GM23338 (cell line): ENCODE measurements around the gene RIOK3. TPM values are rescaled to one million over a fixed set of nuclear protein-coding genes. Genes with fewer than 3 reads are reported as not detected.

Experiments
- ATAC-seq: fragments of 200-7000 bp; cut with Tn5 transposase; 3 replicates; pipeline ENCODE4 v1.9.1; 2020
- DNase-seq: peaks from one replicate; pipeline ENCODE4 v3.0.0-alpha.2; 2015; ENCODE audit warnings: low spot score
- H2AFZ ChIP-seq: fragments of 200-600 bp; sonication (generic); 2 replicates; pipeline ENCODE4 v1.8.0; 2016; ENCODE audit warnings: antibody characterized with exemption, mild to moderate bottlenecking, moderate library complexity
- H3F3A ChIP-seq: fragments of 200-600 bp; sonication (generic); replicated peaks from 2 replicates; pipeline ENCODE4 v1.8.0; 2017; ENCODE audit warnings: antibody characterized with exemption, mixed run types, low read depth
- H3K27ac ChIP-seq: fragments of 200-600 bp; sonication (generic); 2 replicates; pipeline ENCODE4 v1.6.1; 2016; ENCODE audit warnings: low read depth
- H3K27me3 ChIP-seq: fragments of 200-600 bp; sonication (generic); 2 replicates; pipeline ENCODE4 v1.8.0; 2016; ENCODE audit warnings: mild to moderate bottlenecking, mixed run types, moderate library complexity; ENCODE audit not compliant: insufficient read depth
- H3K36me3 ChIP-seq: fragments of 200-600 bp; sonication (generic); 2 replicates; pipeline ENCODE4 v1.8.0; 2016; ENCODE audit warnings: mild to moderate bottlenecking; ENCODE audit not compliant: insufficient read depth
- H3K4me1 ChIP-seq: fragments of 200-600 bp; sonication (generic); 2 replicates; pipeline ENCODE4 v1.8.0; 2016; ENCODE audit warnings: mild to moderate bottlenecking, moderate library complexity; ENCODE audit not compliant: insufficient read depth
- H3K4me2 ChIP-seq: fragments of 200-600 bp; sonication (generic); 2 replicates; pipeline ENCODE4 v1.7.1; 2017; ENCODE audit warnings: mixed run types
- H3K4me3 ChIP-seq: fragments of 200-600 bp; sonication (generic); 2 replicates; pipeline ENCODE4 v1.6.1; 2016; ENCODE audit warnings: mixed run types
- H3K79me2 ChIP-seq: fragments of 200-600 bp; sonication (generic); replicated peaks from 2 replicates; pipeline ENCODE4 v1.8.0; 2017; ENCODE audit warnings: mild to moderate bottlenecking; ENCODE audit not compliant: insufficient read depth
- H3K9me2 ChIP-seq: fragments of 200-600 bp; sonication (generic); 2 replicates; pipeline ENCODE4 v1.8.0; 2017; ENCODE audit not compliant: insufficient read depth
- H4K20me1 ChIP-seq: fragments of 200-600 bp; sonication (generic); replicated peaks from 2 replicates; pipeline ENCODE4 v1.8.0; 2017; ENCODE audit warnings: mild to moderate bottlenecking; ENCODE audit not compliant: insufficient read depth
- H3K27ac Mint-ChIP-seq: 2 replicates; pipeline ENCODE4 v1.8.0; 2020; ENCODE audit warnings: inconsistent platforms, mild to moderate bottlenecking, moderate library complexity, mixed read lengths
- H3K27me3 Mint-ChIP-seq: 3 replicates; pipeline ENCODE4 v1.8.0; 2022; ENCODE audit warnings: low read depth, mild to moderate bottlenecking, moderate library complexity, mixed read lengths, inconsistent platforms; ENCODE audit not compliant: insufficient read depth, poor library complexity
- H3K36me3 Mint-ChIP-seq: 3 replicates; pipeline ENCODE4 v1.8.0; 2021; ENCODE audit warnings: low read depth, mild to moderate bottlenecking, inconsistent platforms, moderate library complexity, mixed read lengths
- H3K4me1 Mint-ChIP-seq: 3 replicates; pipeline ENCODE4 v1.8.0; 2020; ENCODE audit warnings: mild to moderate bottlenecking, inconsistent platforms, mixed read lengths
- H3K4me3 Mint-ChIP-seq: 3 replicates; pipeline ENCODE4 v1.8.0; 2021; ENCODE audit warnings: moderate library complexity, mild to moderate bottlenecking, inconsistent platforms, mixed read lengths
- H3K9me3 Mint-ChIP-seq: 3 replicates; pipeline ENCODE4 v1.8.0; 2020; ENCODE audit warnings: moderate library complexity, mild to moderate bottlenecking, inconsistent platforms, mixed read lengths
- CREB1 ChIP-seq: fragments of 250-450 bp; sonication (Bioruptor Pico); IDR thresholded peaks from 2 replicates; pipeline ENCODE4 v1.5.0; 2020; ENCODE audit warnings: low read depth, mild to moderate bottlenecking, moderate library complexity
- EZH2 ChIP-seq: fragments of 200-600 bp; sonication (generic); IDR thresholded peaks from one replicate; pipeline ENCODE4 v1.8.0; 2017; ENCODE audit warnings: antibody characterized with exemption, mild to moderate bottlenecking, low read depth; ENCODE audit not compliant: unreplicated experiment
- ZNF331 ChIP-seq: fragments of 250-450 bp; sonication (Bioruptor Pico); IDR thresholded peaks from 2 replicates; pipeline ENCODE4 v1.5.0; 2020; ENCODE audit warnings: low read depth, mild to moderate bottlenecking, moderate library complexity
- polyA plus RNA-seq: library from polyadenylated mRNA; unstranded; fragments of >200 nt; fragmentation: Nextera tagmentation; extraction: Ambion mirVana; gene quantifications from 2 replicates; pipeline ENCODE4 v1.2.1, GENCODE V29; 2016
- total RNA-seq: library from RNA; depleted of rRNA; stranded (reverse); fragments of >200 nt; shearing (Covaris generic); gene quantifications from 2 replicates; pipeline ENCODE4 v1.2.3, GENCODE V29; 2014
- TF ChIP-seq, protein P1 (sequence below): IDR thresholded peaks from 2 replicates; pipeline ENCODE4 v1.6.1; 2016; ENCODE audit warnings: antibody characterized with exemption
- TF ChIP-seq, protein P2 (sequence below): IDR thresholded peaks from one replicate; pipeline ENCODE4 v1.6.1; 2018; ENCODE audit warnings: antibody characterized with exemption; ENCODE audit not compliant: unreplicated experiment
- TF ChIP-seq, protein P3 (sequence below), 2 experiments: fragments of 200-600 bp in 1 of 2; sonication (generic) in 1 of 2; conservative IDR thresholded peaks; 2 replicates each; pipeline versions ENCODE4 v1.5.1 to v1.6.1; 2016 to 2017; ENCODE audit warnings: antibody characterized with exemption in 2 of 2, low read depth in 2 of 2, mild to moderate bottlenecking in 2 of 2, moderate library complexity in 1 of 2

RIOK3 gene
- total and polyA plus RNA-seq, 2 experiments from 2014 or later, result 20.8 to 22.1 TPM

DNA sequence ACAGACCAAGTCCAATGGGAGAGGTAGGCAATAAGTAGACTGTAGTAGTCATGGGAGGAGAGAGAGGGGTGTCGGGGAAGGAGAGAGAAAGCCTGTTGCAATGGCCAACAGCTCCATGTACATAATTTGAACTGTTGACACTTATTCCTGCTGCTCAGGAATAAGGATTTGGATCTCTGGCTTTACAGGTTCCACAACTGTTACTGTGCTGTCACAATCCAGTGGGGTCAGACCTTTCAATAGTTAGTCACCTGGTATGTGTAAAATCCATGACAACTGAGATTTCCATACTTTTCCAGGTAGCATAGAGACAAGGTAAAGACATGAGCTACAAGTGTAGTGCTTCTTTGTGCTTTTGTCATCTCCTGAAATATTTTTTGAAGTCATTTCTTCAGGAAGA, 47.5 kb upstream of the RIOK3 start (continued):
- TF ChIP-seq, protein P1, sequence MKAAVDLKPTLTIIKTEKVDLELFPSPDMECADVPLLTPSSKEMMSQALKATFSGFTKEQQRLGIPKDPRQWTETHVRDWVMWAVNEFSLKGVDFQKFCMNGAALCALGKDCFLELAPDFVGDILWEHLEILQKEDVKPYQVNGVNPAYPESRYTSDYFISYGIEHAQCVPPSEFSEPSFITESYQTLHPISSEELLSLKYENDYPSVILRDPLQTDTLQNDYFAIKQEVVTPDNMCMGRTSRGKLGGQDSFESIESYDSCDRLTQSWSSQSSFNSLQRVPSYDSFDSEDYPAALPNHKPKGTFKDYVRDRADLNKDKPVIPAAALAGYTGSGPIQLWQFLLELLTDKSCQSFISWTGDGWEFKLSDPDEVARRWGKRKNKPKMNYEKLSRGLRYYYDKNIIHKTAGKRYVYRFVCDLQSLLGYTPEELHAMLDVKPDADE, result no peak
- TF ChIP-seq, protein P2, sequence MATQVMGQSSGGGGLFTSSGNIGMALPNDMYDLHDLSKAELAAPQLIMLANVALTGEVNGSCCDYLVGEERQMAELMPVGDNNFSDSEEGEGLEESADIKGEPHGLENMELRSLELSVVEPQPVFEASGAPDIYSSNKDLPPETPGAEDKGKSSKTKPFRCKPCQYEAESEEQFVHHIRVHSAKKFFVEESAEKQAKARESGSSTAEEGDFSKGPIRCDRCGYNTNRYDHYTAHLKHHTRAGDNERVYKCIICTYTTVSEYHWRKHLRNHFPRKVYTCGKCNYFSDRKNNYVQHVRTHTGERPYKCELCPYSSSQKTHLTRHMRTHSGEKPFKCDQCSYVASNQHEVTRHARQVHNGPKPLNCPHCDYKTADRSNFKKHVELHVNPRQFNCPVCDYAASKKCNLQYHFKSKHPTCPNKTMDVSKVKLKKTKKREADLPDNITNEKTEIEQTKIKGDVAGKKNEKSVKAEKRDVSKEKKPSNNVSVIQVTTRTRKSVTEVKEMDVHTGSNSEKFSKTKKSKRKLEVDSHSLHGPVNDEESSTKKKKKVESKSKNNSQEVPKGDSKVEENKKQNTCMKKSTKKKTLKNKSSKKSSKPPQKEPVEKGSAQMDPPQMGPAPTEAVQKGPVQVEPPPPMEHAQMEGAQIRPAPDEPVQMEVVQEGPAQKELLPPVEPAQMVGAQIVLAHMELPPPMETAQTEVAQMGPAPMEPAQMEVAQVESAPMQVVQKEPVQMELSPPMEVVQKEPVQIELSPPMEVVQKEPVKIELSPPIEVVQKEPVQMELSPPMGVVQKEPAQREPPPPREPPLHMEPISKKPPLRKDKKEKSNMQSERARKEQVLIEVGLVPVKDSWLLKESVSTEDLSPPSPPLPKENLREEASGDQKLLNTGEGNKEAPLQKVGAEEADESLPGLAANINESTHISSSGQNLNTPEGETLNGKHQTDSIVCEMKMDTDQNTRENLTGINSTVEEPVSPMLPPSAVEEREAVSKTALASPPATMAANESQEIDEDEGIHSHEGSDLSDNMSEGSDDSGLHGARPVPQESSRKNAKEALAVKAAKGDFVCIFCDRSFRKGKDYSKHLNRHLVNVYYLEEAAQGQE, result no peak
- no peak for TF ChIP-seq CREB1 (CRISPR knock-in tag)
- no peak for TF ChIP-seq EZH2
- no peak for TF ChIP-seq ZNF331 (CRISPR knock-in tag)

DNA sequence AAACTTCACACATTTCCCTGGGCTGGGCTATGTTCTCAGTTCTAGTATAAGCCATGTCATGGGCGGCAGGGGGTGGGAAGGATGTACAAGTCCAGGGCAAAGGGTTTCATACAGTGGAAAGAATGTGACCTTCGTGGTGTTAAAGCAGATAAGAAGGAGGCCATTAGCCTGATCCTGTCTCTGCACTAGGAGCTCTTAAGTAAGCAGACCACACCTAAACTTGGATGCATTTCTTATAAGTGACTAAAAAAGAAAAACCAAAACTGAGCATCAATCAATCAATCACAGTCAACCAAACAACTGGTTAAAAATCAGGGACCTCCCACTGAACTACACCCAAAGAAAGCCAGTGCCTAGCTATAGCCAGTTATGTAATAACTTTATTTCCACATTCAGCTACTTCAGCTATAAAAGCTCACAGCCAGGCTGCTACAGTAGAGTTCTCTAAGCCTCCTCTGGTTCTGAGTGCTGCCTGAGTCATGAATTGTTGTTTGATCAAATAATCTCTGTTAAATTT, 46.8 kb upstream of the RIOK3 start:
- H3K36me3 Mint-ChIP-seq, result 0 out of 3 replicates have a peak, but pooled peaks cover 3% of the 10 kb centered on the region
- ATAC-seq, result no peak

More for the DNA sequence above, 46.8 kb upstream of the RIOK3 start:
- Mint-ChIP-seq H3K27ac (no peak overlapping the region), H3K27me3 (no peaks in the 10 kb centered on the region), H3K9me3 (no peaks in the 10 kb centered on the region), H3K4me1 (peaks cover 12% of the 10 kb centered on the region), H3K4me3 (no peak overlapping the region)
- Histone ChIP-seq H3K4me1 (peaks cover 9% of the 10 kb centered on the region), H2AFZ (no peak overlapping the region), H3K27ac (no peak overlapping the region), H3K27me3 (no peaks in the 10 kb centered on the region), H3K36me3 (no peaks in the 10 kb centered on the region), H3F3A (no peaks in the 10 kb centered on the region), H3K4me3 (no peak overlapping the region), H4K20me1 (no peaks in the 10 kb centered on the region; the same call in 1 of the 2 replicates), H3K9me2 (no peaks in the 10 kb centered on the region), H3K4me2 (no peak overlapping the region), H3K79me2 (no peaks in the 10 kb centered on the region)
- TF ChIP-seq, protein P3, sequence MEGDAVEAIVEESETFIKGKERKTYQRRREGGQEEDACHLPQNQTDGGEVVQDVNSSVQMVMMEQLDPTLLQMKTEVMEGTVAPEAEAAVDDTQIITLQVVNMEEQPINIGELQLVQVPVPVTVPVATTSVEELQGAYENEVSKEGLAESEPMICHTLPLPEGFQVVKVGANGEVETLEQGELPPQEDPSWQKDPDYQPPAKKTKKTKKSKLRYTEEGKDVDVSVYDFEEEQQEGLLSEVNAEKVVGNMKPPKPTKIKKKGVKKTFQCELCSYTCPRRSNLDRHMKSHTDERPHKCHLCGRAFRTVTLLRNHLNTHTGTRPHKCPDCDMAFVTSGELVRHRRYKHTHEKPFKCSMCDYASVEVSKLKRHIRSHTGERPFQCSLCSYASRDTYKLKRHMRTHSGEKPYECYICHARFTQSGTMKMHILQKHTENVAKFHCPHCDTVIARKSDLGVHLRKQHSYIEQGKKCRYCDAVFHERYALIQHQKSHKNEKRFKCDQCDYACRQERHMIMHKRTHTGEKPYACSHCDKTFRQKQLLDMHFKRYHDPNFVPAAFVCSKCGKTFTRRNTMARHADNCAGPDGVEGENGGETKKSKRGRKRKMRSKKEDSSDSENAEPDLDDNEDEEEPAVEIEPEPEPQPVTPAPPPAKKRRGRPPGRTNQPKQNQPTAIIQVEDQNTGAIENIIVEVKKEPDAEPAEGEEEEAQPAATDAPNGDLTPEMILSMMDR (conservative IDR thresholded peaks at IDR 0.05; ENCODE audit: low read depth in 2 of 2), result no peak
- TF ChIP-seq, protein P2, result no peak
- DNase-seq, result no peak
